GM21367 (cell line): ENCODE measurements around the gene SNX9.
"Not testable (repeated sequence)": the region's sequence is repeated elsewhere in the genome, so short reads cannot be mapped to it uniquely, and the experiment has no call there.

Experiments used
- ATAC-seq: cut with Tn5 transposase; IDR thresholded peaks from one replicate; pipeline ENCODE4 v1.9.1; 2021; ENCODE audit not compliant: unreplicated experiment

The SNX9 gene

DNA sequence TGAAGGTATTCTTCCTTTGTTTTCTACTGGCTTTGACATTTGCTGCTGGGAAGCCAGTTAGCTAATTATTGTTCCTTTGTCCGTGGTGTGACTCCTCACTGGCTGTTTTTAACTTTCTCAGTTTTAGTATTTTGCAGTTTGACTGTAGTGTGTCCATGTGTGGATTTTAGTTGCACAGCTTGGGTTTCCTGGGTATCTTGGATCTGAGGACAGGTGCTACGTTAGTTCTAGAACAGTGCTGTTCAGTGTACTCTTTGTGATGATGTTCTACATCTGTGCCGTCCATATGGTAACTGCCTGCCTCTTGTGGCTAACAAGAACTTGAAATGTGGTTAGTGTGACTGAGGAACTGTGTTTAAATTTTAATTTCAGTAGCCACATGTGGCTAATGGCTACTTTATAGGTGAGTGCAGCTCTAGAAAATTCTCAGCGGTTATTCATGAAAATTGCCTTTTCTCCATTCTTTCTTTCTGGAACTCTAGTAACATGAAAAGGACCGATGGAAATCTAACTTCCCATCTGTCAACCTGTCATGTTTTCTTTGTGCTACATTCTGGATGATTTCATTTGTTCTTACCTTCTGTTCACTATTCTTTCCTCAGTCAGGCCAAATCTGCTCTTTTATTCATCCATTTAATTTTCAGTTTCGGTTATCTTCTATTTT lies 7.4 kb downstream of the SNX9 start:
- peak; percentile 92 for ATAC-seq

DNA sequence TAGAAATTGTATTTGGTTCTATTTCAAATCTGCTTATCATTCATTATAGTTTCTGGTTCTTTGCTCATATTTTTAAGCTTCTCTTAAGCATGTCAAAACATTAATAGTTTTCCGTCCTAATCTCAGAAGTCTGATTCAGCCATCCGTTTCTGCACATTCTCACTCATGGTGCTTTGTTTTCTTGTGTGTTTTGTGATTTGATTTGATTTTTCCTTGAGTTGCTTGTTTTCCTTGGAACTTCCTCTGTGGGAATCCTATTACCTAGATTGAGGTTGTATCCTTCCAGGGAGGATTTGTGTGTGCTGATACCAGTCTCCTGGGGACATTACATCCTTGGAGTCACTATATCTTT lies 7.9 kb downstream of the SNX9 start:
- no peak for ATAC-seq

DNA sequence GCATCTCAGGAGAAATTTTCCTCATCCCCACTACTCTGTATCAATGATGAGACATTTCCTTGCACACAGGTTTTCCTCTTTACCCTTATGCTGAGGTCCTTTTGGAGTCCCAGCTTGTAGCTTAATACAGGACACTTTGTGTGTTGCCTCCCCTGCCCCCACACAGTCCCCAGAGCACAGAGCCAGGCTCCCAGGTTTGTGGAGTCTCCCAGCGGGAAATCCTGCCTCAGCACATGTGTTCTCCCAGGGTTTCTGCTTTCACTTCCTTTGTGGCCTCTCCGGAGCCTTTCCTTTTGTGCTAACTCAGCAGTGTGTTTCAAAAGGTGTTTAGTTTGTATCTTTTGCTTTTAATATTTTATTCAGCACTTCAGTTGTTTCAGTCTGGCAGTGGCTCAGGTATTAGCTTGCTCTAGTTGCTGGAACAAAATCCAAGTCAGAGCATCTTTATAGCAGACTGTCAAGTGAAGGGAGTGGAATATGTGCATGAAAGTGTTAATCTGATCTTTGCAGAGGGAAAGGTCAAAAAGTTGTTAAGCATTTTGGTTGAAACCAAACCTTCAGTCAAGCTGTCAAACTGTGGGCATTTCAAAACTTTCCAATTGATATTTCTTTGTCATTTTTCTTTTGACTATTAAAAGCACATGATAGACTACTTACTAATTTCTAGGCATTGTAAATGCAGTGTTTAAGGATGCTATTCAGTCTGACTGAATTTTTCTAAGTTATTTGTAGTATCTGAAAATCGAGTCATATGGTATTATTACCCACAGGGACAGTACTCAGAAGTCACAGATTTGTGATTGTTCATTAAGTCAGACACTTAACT lies 8.6 kb downstream of the SNX9 start:
- no peak for ATAC-seq

DNA sequence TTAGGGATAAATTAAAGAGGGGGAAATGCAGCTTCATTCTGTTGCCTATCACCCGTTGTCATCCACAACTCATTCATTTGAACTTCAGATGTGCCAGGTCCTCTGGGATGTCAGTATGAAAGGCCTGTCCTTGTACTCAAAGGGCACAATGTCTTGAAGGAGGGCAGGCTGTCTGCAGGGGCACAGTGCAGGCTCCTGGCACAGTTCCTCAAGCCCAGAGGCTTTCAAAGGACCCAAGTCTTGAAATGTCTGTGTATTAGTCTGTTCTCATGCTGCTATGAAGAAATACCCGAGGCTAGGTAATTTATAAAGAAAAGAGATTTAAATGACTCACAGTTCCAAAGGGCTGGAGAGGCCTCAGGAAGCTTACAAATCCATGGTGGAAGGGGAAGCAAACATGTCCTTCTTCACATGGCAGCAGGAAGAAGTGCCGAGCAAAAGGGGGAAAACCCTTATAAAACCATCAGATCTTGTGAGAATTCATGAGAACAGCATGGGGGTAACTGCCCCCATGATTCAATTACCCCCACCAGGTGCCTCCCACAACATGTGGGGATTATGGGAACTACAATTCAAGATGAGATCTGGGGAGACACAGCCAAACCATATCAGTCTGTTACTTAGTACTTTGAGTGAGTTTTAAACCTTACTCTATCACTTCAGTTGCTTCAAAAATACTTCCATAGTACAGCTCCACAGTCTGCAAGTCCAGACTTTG lies 9.4 kb downstream of the SNX9 start:
- ATAC-seq, result no peak

DNA sequence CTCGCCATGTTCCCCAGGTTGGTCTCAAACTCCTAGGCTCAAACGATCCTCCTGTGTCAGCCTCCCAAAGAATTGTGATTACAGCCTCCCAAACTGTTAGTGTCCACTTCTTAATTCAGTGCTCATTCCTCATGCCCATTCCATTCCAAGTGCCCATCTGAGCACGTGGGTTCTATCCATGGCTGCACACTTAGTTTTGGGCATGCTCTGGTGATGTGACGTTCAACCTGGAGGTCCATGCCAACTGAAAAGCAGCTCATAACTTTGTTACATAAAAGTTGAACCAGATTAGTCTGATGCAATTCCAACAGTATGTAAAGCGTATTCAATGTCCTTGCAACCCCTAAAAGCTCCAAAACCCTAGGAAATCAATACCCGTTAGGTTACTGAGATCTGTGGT lies 11.5 kb downstream of the SNX9 start:
- no peak for ATAC-seq

DNA sequence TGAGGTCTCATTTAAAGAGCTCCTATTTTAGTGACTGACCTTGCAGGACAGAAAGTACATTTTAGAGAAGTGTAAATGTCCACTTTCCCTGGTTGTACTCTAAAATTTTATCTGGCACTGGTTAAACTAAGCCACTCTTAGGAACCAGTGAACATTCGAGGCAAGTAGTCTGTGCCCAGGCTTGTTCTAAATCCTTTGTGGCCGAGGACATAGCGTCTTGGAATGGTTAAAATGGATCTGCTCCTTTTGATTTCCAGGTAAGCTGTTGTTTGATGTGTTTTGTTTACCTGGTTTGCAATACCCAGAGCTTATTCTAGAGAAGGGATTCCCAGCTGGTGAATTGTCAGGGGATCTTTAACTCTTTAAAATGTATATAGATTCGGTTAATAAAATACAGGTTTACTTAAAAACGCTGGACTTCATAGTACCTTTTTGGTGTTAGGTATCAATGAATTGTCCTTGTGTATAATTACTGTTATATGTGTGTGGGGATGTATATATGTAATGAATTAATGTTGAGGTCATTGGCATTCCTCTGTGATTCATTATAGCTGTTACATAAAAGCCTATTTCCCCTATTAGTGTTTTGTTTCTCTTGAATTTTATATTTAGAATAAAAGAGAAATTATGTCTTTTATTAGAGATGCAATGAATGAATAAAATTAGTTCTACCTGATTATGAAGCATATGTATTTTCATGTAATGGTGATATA lies 15.8 kb downstream of the SNX9 start:
- no peak for ATAC-seq

DNA sequence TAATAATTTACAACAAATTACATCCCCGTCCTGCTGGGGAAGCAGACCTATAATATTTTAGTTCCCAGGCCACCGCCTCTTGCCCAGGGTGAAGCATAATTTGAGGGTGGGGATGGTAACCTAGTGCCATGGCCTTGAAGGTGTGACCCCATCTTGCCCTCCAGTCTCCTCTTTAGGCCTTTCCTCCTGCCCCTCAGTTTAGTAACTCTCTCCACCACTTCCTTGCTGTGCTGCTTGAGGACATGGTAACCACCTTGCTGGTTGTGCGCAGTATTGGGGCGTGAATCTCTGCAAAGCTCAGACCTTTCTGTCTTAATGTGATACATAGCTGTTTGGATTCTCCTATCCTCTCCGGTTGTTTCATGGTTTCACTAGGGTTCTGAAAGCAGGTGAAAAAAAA lies 16.6 kb downstream of the SNX9 start:
- ATAC-seq, result no peak

DNA sequence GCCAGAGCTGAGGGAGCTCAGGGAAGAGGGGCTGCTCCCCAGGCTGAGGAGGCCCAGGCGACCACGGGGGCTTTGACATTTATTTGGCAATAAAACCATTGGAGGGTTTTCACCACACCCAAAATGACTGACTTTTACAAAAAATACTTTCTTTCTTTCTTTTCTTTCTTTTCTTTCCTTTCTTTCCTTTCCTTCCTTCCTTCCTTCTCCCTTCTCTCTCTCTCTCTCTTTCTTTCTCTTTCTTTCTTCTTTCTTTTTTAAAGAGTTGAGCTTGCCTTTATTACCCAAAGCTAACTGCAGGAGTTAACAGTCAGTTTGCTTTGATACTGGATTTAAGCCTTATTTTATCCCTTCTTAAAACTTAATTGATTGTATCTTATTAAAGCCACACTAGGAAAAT lies 17.2 kb downstream of the SNX9 start:
- ATAC-seq, result no peak

DNA sequence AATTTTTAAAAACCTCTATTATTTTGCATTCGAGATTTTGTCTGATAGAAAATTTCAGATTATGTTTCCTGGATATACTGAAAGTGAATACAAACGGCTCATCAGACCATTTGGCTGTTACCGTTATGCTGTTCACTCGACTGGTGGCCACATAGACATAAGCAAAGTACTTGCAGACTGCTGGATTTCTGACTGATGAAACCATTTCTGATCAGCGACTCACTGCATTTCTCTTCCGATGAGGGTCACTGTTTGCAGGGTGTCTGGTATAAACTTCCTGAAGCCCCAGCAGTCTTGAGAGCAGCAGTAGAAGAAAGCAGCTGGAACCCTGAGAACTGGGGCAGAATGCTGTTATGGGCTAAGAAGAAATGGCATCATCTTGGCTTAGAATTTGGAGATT lies 17.7 kb downstream of the SNX9 start:
- no peak for ATAC-seq

DNA sequence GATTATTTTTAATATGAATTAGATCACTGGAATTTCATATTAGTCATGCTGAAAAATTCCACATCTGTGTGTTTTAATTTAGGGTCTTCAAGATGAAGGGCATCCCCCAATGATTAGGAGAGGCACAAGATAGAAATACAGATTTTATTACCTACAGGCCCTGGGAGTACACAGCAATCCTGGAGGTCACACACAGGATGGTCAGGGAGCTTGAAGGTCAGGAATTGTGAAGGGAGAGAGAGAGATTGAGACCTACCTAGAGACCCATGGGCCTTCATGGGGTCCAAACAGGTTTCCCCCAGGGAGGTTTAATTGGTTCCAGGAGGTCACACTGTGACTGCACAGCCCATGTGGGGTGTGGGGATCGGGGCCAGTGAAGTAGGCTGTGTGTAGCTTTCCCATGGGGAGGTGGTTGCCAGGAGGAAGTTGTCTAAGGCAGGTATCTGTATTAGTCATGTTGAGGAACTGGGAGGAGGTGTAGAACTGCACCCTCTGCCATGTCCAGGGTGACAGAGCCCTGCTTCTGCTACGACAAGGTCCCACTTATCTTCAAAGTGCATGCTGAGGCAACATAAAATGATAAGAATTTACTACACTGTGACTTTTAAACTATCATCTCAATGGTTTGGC lies 18.3 kb downstream of the SNX9 start:
- ATAC-seq, result peak; percentile 89

DNA sequence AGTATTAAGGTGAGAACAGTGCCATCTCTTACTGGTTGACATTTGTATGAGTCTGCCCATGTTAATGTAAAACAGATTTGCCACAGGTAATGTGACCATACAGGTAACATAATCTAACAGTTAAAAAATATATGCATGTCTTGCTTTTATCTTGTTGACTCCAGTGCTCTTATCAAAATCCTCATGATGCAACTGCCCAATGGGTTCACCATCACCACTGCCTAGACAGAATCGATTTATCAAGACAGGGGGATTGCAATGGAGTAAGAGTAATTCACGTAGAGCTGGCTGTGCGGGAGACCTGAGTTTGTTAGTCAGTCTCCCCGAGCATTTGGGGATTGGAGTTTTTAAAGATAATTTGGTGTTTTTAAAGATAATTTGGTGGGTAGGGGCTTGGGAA lies 19.2 kb downstream of the SNX9 start:
- ATAC-seq, result no peak

DNA sequence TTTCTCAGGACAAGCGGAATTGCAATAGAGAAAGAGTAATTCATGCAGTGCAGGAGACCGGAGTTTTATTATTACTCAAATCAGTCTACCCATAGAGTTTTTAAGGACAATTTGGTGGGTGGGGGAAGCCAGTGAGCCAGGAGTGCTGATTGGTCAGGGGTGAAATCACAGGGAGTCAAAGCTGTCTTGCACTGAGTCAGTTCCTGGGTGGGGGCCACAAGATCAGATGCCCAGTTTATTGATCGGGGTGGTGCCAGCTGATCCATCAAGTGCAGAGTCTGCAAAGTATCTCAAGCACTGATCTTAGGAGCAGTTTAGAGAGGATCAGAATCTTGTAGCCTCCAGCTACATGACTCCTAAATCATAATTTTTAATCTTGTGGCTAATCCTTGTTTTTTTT lies 21.1 kb downstream of the SNX9 start:
- ATAC-seq, result not testable (repeated sequence)

DNA sequence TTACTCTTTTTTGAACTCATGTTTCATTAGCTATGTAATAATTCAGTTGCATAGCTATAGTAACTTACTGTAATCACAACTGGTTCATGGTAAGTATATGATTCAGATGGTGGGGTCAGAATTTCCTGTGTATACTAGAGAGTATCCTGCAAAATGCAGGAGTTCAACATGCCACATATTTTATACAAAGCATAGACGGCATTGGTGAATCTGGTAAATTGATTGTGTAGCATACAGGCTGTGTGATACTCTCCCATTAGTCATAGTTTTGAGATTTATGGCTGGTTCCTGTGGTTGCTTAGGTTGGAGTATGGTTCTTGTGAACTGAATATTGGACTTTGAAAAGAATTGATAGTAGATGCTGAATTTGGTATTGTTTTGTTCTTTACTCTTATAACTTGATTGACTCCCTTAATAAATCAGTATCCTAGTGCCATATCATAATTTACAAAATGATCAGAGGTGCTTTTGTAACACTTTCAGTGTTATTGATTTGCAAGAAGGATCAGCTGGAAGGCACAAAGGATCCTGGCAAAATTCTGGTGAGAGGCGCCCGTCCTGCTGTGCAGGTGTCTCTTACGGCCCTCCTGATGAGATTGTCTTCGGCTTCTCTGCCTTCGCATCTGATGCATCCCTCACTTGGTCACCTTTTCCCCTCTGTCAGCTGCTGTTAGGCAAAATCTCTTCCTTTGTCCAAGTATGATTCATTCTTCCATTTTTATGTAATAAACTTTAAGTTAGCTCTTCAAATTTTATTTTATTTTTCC lies 22.6 kb downstream of the SNX9 start:
- ATAC-seq, result no peak

DNA sequence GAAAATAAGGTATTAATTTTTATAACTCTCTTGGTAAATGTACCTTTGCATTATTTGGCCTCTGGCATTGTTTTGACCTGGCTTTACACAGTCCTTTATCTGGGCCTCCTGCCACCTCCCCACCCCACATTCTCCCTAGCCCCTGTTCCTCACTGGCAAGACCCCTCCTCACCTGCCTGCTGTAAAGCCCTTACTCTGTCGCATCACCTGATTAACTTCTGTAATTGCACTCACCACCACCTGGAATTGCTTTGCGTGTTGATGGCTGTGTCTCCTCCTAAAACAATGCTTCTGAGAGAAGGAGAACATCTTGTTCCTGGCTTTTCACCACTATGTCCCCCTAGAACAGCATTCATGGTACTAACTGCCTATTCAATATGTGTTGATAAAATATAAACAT lies 24.8 kb downstream of the SNX9 start:
- no peak for ATAC-seq

DNA sequence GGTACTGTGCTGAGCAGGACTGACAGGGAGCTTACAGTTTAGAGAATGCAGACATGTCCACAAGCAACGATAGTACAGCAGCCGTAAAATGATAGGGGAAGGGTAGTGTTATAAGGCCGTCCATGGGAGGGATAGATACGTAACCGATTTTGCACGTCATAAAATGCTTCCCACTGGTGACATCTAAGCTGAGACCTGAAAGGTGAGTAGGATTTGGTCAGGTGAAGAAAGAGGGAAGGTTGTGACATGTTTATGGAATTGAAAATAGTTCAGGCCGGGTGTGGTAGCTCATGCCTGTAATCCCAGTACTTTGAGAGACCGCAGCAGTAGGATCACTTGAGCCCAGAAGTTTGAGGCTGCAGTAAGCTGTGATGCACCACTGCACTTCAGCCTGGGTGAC lies 25.6 kb downstream of the SNX9 start:
- ATAC-seq, result no peak

DNA sequence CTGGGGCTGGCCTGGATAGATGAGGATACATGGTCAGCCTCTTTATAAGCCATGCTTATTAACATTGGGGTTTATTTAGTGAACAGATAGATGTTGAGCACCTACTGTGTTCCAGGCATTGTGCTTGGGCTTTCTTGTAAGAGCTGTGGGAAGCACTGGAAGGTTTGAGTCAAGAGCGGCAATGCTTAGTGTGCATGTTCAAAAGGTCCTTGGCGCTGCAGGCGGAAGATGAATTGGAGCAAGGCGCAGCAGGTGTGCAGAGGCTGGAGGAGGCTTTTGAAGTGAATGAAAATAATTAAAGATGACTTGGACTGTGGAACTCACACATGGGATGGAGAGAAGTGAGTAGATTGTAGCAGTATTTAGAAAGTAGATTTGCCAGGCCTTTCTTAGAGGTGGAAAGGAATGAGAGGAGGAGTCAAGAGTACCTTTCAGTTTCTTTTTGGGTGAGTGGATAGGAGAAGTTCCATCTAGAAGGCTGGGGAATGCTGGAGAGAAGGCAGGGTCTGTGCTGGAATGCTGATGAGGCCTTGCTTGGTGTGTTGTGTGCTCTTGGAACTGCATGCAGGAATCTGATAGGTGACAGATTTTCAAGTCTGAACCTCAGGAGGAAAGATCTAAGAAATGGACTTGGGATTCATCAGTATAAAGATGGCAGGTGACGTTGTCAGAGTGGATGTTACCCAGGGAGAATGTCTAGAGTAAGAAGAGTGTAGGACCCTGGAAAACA lies 26.4 kb downstream of the SNX9 start:
- ATAC-seq, result no peak

DNA sequence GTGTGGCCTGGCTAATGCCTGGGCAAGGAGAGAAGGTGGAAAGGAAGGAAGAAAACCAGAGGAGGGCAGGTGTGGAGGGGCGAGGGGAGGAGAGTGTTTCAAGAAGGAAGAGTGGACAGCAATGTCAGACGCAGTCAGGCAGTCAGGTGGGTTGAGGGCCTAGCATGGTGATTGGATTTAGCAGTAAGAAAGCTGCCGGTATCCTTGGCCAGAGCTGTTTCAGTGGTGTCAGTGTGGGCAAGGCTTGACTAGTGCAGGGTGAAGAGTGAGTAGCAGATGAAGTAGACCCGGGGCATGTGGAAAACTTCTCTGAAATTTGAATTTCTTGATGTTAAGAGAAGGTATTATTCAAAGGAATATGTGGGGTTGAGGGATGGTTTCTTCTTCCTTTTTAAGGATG lies 27.0 kb downstream of the SNX9 start:
- no peak for ATAC-seq

DNA sequence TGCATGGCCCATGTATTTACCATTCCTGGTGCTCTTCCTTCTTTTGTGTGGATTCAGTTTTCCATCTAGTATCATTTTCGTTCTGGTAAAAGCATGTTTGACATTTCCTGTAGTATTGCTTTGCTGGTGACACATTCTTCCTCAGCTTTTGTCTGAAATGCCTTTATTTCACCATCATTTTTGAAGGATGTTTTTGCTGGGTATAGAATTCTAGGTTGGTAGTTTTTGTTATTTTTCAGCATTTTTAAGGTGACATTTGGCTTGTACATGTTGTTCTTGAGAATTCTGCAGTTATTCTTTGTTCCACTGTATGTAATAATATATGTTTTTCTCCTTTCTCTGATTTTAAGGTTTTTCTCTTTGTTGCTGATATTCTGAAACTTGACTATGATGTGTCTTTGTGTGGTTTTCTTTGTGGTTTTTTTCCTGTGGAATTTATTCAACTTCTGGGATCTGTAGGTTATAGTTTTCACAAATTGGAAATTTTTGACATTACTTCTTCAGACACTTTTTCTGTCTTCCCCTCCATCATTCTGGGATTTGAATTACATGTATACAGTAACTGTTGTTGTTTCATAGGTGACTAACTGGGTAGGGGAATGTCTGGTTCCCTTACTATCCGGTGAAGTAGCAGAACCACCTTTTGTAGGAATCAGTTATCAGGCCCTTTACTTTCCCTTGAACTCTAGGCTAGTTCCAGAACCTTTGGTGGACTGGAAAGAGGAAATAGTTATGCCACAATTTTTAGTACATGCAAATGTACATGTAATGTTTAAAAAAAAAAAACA lies 30.2 kb downstream of the SNX9 start:
- ATAC-seq, result no peak
